ENCODE results near the gene TMEM19.

- TF ChIP-seq POLR2A (IDR thresholded peaks at IDR 0.05), result no peak
- TF ChIP-seq CTCF (IDR thresholded peaks at IDR 0.05 in 4 of 5, conservative IDR thresholded peaks at IDR 0.05 in 1 of 5), result no peak
Measured at GRCh38 chr12:71671816-71672215, 14.1 kb upstream of the TMEM19 start.
